AG09319 (cell line): ENCODE measurements around the gene ADAMTS3.

ENCODE experiments used
- DNase-seq: peaks from one replicate; pipeline ENCODE4 v3.0.0-alpha.2; 2010; ENCODE audit warnings: low read depth; ENCODE audit errors: extremely low read depth
- CTCF ChIP-seq: IDR thresholded peaks from 2 replicates; pipeline ENCODE4 v1.5.1; 2011; ENCODE audit warnings: low read depth, mild to moderate bottlenecking, inconsistent platforms, low read length, moderate library complexity

The ADAMTS3 gene

DNA sequence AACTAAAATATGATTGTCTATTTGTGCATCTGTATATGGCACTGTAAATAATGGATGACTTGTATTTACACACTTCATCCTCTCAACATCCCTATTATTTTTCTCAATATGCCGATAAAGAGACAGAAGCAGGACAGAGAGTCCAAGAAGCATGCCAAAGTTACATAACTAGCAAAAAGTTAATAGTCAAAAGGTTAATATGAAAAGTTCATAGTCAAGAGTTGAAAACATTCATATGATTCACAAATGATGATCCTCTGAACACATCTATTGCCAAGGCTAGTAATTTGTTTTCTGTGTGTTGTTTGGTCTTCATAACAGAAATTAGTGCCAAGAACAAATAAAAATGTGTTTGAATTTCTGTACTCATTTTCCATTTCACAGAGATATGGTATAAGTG is 231.0 kb downstream of the ADAMTS3 start:
- DNase-seq = no peak
- TF ChIP-seq CTCF = no peak

- no peak for TF ChIP-seq CTCF
- no peak for DNase-seq
These were observed 238.6 kb downstream of the ADAMTS3 start for GRCh38 chr4:72330381-72330780.

DNA sequence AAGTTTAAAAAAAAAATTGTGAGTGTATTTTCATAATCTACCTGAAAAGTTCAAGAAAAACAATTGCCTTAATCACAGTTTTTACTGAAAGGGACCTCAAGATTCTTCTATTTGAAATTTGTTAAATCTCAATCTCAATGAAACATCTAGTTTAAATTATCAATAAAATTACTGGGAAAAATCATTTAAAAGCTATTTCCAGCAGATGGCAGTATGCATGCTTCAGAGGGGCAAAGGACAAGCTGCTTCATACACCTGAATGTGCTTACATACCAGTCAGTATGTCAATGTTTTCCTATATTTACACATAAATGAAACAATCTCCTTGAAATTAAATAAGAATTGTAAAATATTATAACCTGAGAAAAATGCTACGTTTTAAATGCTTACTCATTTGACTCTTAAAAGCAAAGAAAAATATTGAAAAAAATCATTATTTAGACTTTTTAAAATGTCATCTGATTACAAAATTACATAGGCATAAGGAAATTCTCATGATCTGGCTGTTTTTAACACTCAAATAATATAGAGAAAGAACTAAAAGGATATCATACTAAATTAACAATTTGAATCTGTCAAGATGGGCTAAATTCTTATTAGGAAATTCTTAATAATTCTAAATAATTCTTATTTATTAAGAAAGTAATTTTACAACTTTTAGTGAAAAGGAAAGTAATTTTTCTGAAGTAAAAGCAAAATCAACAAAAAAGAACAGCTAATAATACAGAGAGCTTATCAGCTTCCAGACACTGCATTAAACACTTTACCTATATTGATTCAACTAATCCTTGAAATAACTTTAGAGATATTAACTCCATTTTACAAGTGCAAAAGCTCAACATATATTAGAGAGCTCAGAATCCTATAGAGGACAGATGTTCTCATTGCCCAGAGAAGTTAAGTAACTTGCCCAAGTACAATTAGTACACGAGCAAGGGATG is 242.1 kb downstream of the ADAMTS3 start:
- DNase-seq = no peak

DNA sequence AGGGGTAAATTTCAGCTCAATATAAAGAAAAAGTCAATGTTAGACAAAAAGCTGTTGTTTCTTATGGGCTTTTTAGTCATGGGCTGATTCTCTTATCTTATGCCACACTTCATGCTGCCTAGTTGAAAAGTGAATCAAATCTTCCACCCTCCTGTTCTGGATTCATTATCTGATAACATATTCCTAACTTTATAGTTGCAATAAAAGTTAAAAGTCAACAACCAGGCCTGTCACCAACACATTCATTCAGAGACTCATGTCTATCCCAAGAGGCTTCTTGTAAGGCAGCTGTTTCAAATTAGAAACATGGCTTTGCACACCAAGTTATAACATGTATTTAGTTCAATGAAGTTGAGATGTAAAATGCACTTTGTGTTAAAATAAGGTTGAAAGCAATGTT is 243.8 kb downstream of the ADAMTS3 start:
- no peak for TF ChIP-seq CTCF
- DNase-seq = no peak

More for the DNA sequence above, 242.1 kb downstream of the ADAMTS3 start:
- TF ChIP-seq CTCF = peak; percentile 52

DNA sequence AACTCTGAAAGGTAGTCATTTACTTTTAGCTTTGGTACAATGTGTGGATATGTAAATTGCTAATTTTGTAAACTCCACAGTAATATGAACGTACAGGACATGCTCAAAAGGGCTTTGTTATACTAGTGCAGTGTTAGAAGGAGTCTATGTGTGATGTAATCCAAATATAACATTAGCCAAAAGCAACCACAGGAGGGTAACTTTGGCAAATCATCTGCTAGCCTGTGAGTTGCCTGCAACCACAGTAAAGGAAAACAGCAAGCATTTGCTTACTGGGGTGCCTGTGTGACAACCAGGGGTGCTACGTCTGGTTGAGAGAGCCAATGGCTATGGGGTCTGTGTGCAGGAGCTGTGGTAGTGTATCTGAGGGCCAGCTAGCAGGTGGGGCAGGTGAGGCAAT is 245.8 kb downstream of the ADAMTS3 start:
- no peak for TF ChIP-seq CTCF
- no peak for DNase-seq

DNA sequence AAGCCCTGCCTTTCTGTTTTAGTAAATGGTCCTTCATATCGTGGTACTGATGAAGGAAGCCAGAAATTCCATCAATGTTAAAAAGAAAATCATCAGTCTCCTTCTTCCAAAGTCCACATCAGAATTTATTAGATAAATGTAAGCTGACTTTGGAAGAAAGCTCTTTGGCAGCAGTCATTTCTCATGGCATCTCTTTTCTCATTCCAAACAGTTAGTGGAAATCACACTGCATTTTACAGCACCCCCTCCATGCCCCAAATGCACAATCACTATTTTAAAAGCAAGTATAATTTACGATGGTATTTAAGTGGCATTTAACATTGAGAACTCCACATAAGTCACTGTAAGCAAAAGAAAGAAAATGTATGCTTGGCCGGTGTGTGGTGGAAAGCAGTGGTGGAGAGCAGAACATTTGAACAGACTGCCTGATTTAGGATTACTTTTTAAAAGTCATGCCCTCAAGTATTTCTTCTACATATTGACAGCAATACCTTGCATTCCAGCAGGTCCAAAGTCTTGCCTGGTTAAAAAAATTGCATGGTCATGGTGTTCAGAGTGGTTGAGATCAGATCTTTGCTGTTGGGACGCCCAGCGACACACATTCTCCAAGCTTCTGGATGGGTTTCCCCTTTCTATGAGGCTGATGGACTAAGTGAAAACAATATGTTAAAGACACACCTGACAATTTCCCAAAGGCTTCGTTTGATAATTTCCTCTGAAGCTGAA is 248.6 kb downstream of the ADAMTS3 start:
- TF ChIP-seq CTCF = no peak
- DNase-seq = no peak

DNA sequence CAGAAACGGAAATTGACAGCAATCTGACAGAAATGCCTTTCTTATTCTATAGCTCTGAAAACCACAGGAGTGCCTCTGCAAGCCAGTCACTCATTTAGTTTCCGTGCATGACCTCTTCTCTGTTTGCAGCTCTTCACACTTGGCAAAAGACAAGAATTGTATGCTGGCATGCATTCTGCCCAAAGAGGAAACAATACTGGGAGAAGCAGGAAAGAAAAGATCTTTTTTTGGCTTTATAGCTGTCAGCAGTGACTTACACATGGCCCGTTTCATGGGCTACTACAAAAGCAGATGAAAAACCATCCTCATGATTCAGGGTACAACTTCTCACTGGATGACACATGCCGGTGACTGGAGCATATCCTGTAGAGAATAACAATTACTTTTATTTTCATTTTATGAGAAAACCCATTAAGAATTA is 249.4 kb downstream of the ADAMTS3 start:
- DNase-seq = no peak
- TF ChIP-seq CTCF = no peak
